ENCODE data around the gene GMDS. TPM values are rescaled to one million over a fixed set of nuclear protein-coding genes. Genes with fewer than 3 reads are reported as not detected.

GMDS gene
- total RNA-seq, 1 donor from 2014 or later: 27.0 TPM

- Histone ChIP-seq H3K4me3 (ENCODE audit: low read depth, low read length) (no peak overlapping the region), H3K27me3 (ENCODE audit: control insufficient read depth, insufficient read depth, low read length) (no peaks in the 10 kb centered on the region), H3K36me3 (ENCODE audit: control insufficient read depth, insufficient read depth, low read length) (no peaks in the 10 kb centered on the region)
- DNase-seq (ENCODE audit: low read depth): no peak
- TF ChIP-seq CTCF (IDR thresholded peaks at IDR 0.05; ENCODE audit: insufficient read depth, low read length, poor library complexity, severe bottlenecking): no peak
Observed at GRCh38 chr6:2235777-2236495, 9.5 kb downstream of the GMDS start.

GRCh38 chr6:2232445-2232844, 13.0 kb downstream of the GMDS start:
- no peak for DNase-seq (ENCODE audit: low read depth)
- no peaks in the 10 kb centered on the region for H3K27me3 ChIP-seq (ENCODE audit: control insufficient read depth, insufficient read depth, low read length)
- TF ChIP-seq CTCF (IDR thresholded peaks at IDR 0.05; ENCODE audit: insufficient read depth, low read length, poor library complexity, severe bottlenecking): no peak

GRCh38 chr6:2231438-2231837, 14.0 kb downstream of the GMDS start:
- DNase-seq (ENCODE audit: low read depth): no peak
- H3K4me3 ChIP-seq (ENCODE audit: low read depth, low read length): no peak overlapping the region
- no peaks in the 10 kb centered on the region for H3K36me3 ChIP-seq (ENCODE audit: control insufficient read depth, insufficient read depth, low read length)
- no peaks in the 10 kb centered on the region for H3K27me3 ChIP-seq (ENCODE audit: control insufficient read depth, insufficient read depth, low read length)
- TF ChIP-seq CTCF (IDR thresholded peaks at IDR 0.05; ENCODE audit: insufficient read depth, low read length, poor library complexity, severe bottlenecking): no peak

More at GRCh38 chr6:2232445-2232844, 13.0 kb downstream of the GMDS start:
- Histone ChIP-seq H3K36me3 (ENCODE audit: control insufficient read depth, insufficient read depth, low read length) (no peaks in the 10 kb centered on the region), H3K4me3 (ENCODE audit: low read depth, low read length) (no peak overlapping the region)

- TF ChIP-seq CTCF (IDR thresholded peaks at IDR 0.05; ENCODE audit: insufficient read depth, low read length, poor library complexity, severe bottlenecking): no peak
- H3K4me3 ChIP-seq (ENCODE audit: low read depth, low read length): no peak overlapping the region
- no peaks in the 10 kb centered on the region for H3K27me3 ChIP-seq (ENCODE audit: control insufficient read depth, insufficient read depth, low read length)
Observed at GRCh38 chr6:2230659-2231277, 14.6 kb downstream of the GMDS start.

GRCh38 chr6:2229742-2230141, 15.7 kb downstream of the GMDS start:
- TF ChIP-seq CTCF (IDR thresholded peaks at IDR 0.05; ENCODE audit: insufficient read depth, low read length, poor library complexity, severe bottlenecking): no peak
- no peaks in the 10 kb centered on the region for H3K36me3 ChIP-seq (ENCODE audit: control insufficient read depth, insufficient read depth, low read length)
- H3K4me3 ChIP-seq (ENCODE audit: low read depth, low read length): no peak overlapping the region
- no peak for DNase-seq (ENCODE audit: low read depth)
- no peaks in the 10 kb centered on the region for H3K27me3 ChIP-seq (ENCODE audit: control insufficient read depth, insufficient read depth, low read length)

More at GRCh38 chr6:2230659-2231277, 14.6 kb downstream of the GMDS start:
- DNase-seq (ENCODE audit: low read depth): no peak
- no peaks in the 10 kb centered on the region for H3K36me3 ChIP-seq (ENCODE audit: control insufficient read depth, insufficient read depth, low read length)

Measured in kidney epithelial cell (primary cell).